GM13976 (cell line): Measurements from ENCODE around the gene KCNJ12.

Experiments used
- DNase-seq: peaks from one replicate; pipeline ENCODE4 v3.0.0; 2012; ENCODE audit warnings: low spot score
- in situ Hi-C: fragments of 300-500 bp; cut with MboI; formaldehyde crosslinking; loops from one replicate; pipeline ENCODE4 v1.12.0; 2022; ENCODE audit warnings: low sequenced_read_pairs, mixed read lengths, inconsistent platforms; ENCODE audit not compliant: unreplicated experiment
- TF ChIP-seq, protein P1 (sequence below): IDR thresholded peaks from 2 replicates; pipeline ENCODE4 v1.5.1; 2012; ENCODE audit warnings: borderline replicate concordance, mild to moderate bottlenecking; ENCODE audit not compliant: insufficient read depth; ENCODE audit errors: extremely low read depth, missing control alignments, control extremely low read depth

The KCNJ12 gene

DNA sequence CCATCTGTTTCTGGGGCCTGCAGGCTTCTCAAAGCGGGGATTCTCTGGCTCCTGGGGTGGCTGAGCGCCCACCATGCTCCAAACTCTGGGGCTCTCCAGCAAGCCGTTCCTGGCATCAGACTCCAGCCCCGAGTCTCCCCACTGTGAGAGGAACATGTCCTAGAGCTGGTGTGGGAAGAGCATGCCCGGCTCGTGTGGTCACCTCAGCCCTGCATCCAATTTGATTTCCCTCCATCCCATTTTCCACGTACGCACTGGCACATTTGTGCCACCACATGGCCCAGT lies 23.2 kb upstream of the KCNJ12 start:
- TF ChIP-seq, protein P1, sequence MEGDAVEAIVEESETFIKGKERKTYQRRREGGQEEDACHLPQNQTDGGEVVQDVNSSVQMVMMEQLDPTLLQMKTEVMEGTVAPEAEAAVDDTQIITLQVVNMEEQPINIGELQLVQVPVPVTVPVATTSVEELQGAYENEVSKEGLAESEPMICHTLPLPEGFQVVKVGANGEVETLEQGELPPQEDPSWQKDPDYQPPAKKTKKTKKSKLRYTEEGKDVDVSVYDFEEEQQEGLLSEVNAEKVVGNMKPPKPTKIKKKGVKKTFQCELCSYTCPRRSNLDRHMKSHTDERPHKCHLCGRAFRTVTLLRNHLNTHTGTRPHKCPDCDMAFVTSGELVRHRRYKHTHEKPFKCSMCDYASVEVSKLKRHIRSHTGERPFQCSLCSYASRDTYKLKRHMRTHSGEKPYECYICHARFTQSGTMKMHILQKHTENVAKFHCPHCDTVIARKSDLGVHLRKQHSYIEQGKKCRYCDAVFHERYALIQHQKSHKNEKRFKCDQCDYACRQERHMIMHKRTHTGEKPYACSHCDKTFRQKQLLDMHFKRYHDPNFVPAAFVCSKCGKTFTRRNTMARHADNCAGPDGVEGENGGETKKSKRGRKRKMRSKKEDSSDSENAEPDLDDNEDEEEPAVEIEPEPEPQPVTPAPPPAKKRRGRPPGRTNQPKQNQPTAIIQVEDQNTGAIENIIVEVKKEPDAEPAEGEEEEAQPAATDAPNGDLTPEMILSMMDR: no peak
- no peak for DNase-seq
- in situ Hi-C loops: no loop called here

DNA sequence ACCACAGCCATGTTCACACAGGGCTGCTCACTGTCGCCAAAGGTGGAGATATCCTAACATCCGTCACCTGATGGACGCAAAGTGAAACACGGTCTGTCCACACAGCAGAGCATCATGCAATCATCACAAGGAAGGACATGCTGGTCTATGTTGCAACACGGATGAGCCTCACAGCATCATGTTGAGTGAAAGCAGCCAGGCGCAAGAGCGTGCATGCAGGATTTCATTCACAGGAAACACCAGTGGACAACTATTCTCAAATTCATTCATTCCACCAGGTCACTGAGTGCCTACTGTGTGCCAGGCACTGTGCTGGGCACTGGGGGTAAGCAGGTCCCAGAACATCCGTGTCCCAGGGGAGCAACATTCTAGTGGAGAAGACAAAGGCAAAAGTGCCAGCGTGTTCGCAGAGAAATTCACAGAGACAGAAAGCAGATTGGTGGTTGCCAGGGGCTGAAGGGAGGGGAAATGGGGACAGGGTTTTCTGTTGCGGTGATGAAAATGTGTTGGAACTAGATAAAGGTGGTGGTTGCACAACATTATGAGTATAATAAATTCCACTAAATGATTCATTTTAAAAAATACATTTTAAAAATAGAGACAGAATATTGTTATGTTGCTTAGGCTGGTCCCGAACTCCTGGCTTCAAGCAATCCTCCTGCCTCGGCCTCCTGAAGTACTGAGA lies 22.7 kb upstream of the KCNJ12 start:
- no peak for DNase-seq
- in situ Hi-C loops: no loop called here
- TF ChIP-seq, protein P1: no peak

DNA sequence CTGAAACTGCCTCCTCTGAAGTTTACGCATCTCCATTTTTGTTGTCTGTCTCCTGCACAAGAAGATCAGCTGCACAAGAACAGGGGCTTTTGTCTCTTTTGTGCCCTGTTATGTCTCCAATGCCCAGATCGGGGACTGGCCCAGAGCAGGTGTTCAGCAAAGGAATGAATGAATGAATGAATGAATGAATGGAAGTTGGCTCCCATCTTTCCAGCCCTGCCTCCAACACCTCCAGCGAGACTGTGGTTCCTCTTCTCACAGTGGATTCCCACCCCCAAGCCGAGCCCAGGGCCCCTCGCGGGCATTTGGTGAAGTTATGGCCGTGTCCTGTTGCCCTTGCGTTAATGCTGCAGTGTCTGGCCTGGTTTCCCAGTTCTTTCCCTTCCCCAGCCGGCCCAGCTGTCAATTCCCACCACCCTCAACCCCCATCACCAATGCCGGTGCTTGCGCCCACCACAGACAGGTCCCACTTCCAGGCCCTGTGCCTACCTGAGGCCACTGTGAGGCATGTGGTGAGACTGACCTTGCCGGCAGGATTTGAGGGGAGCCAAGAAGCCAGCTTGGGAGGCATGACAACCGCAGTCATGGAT lies 21.3 kb upstream of the KCNJ12 start:
- in situ Hi-C loops: no loop called here
- DNase-seq: no peak
- TF ChIP-seq, protein P1: no peak

DNA sequence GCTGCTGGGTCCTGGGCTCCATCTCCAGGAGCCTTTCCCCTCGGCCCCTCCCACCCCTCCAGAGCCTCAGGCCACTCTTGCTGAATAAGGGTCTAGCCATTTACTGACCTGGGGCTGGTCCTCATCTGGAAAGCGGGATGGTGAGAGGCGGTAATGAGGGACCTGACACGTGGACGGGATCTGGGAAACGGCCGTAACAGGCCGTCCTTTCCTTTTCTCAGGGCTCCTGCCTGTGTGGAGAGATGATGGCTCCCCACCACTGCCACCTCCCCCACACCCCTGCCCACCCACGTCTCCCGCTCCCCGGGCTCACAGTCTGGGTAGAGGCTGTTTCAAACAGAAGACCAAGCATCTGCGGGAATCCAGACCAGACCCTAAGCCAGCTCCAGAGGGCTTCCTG lies 20.6 kb upstream of the KCNJ12 start:
- DNase-seq: no peak
- TF ChIP-seq, protein P1: no peak
- in situ Hi-C loops: no loop called here

DNA sequence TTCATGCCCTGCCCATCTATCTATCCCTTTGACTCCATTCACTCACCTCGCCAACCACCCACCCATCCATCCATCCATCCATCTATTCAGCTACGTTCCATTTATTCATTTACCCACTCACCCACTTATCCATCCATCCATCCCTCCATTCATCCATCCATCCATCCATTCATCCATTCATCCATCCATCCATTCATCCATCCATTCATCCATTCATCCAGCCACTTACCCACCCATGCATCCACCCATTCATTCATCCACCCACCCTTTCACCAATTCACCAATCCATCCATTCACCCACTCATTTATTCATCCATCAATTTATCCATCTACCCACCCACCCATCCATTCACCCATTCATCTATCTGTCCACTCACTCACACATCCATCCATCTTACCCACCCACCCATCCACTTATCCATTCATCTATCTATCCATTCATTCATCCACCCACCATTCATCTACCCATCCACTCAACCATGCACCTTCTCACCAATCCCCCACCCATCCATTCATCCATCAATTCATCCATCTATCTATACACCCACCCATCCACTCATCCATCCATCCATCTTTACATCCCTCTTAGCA lies 19.5 kb upstream of the KCNJ12 start:
- TF ChIP-seq, protein P1: no peak
- DNase-seq: no peak
- in situ Hi-C loops: no loop called here

DNA sequence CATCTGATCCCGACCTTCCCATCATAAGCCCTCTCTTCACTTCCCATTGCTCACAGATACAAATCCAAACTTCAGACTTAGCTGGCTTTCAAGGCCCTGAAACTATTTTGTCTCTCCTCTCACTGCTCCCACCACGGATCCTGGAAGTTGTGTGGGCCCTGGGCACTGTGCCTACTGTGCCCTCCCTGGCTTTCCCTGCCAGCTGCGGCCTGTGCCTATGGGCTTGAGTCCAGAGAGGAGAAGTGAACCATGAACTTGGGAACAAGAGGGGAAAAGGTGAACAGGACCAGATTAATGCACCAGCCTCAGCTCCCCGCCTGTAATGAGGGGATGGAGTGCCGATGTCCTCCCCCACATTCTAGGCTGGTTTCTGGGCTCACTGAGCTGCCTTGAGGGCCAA lies 18.9 kb upstream of the KCNJ12 start:
- DNase-seq: no peak
- in situ Hi-C loops: no loop called here

More for the DNA sequence above, 18.9 kb upstream of the KCNJ12 start:
- TF ChIP-seq, protein P1: no peak
